Activated T-cell treated with anti-CD3 and anti-CD28 coated beads, Interleukin-2, amount 50 U/mL, for 72 hours (primary cell): ENCODE data around the gene NPTXR. TPM values are rescaled to one million over a fixed set of nuclear protein-coding genes. Genes with fewer than 3 reads are reported as not detected.

Source experiments
- ATAC-seq, 2 donors: fragments of 150-1000 bp; cut with Tn5 transposase; replicated peaks in 1 of 2; 2 replicates each; pipeline ENCODE4 v1.10.0; 2021; ENCODE audit warnings: moderate library complexity in 2 of 2, mild to moderate bottlenecking in 1 of 2
- DNase-seq, 2 donors: peaks; one replicate each; pipeline ENCODE4 v3.0.0; 2021 to 2022; ENCODE audit warnings: mixed read lengths in 1 of 2
- H3K27ac Mint-ChIP-seq: one replicate; pipeline ENCODE4 v1.8.0; 2022; ENCODE audit warnings: mild to moderate bottlenecking, moderate library complexity, mixed read lengths
- H3K27me3 Mint-ChIP-seq: one replicate; pipeline ENCODE4 v1.8.0; 2022; ENCODE audit warnings: low read depth, mixed read lengths
- H3K36me3 Mint-ChIP-seq, 2 donors: one replicate each; pipeline ENCODE4 v1.8.0; 2022; ENCODE audit warnings: mixed read lengths in 2 of 2, mild to moderate bottlenecking in 1 of 2; ENCODE audit not compliant: insufficient read depth in 2 of 2
- H3K4me1 Mint-ChIP-seq: one replicate; pipeline ENCODE4 v1.8.0; 2022; ENCODE audit warnings: low read depth, mixed read lengths
- H3K4me3 Mint-ChIP-seq, 2 donors: one replicate each; pipeline ENCODE4 v1.8.0; 2022; ENCODE audit warnings: mild to moderate bottlenecking in 2 of 2, mixed read lengths in 2 of 2, moderate library complexity in 2 of 2
- H3K9me3 Mint-ChIP-seq, 2 donors: one replicate each; pipeline ENCODE4 v1.8.0; 2022; ENCODE audit warnings: mixed read lengths in 2 of 2
- total RNA-seq, 2 donors: library from RNA; stranded (reverse); gene quantifications; one replicate each; pipeline ENCODE4 v1.2.3, GENCODE V29; 2022

NPTXR gene
- total RNA-seq, 2 donors from 2014 or later: 6.3 to 6.4 TPM

- peak; percentile 84 to 88 for ATAC-seq
- DNase-seq: peak; percentile 80 to 90
- H3K4me1 Mint-ChIP-seq: peaks cover 62% of the 10 kb centered on the region
These were observed 29.9 kb upstream of the NPTXR start for GRCh38 chr22:38873469-38874411.

GRCh38 chr22:38872831-38873248 is 29.0 kb upstream of the NPTXR start:
- Mint-ChIP-seq H3K27me3 (peaks cover 7% of the 10 kb centered on the region), H3K36me3 (peaks cover 6 to 20% of the 10 kb centered on the region in 2 donors), H3K27ac (peak overlapping the region; percentile 71), H3K4me3 (peak overlapping the region; percentile 95 to 98), H3K9me3 (no peaks in the 10 kb centered on the region), H3K4me1 (peaks cover 70% of the 10 kb centered on the region)
- ATAC-seq (no peak), DNase-seq (peak; percentile 25 to 34)

More at GRCh38 chr22:38873469-38874411, 29.9 kb upstream of the NPTXR start:
- Mint-ChIP-seq H3K9me3 (no peaks in the 10 kb centered on the region), H3K4me3 (peak overlapping the region; percentile 95 to 98), H3K27me3 (peaks cover 16% of the 10 kb centered on the region), H3K27ac (peak overlapping the region; percentile 64), H3K36me3 (peaks cover 3 to 15% of the 10 kb centered on the region in 2 donors)

- DNase-seq: peak; percentile 96 to 97
- peak within 1 kb of the TSS; percentile 97 to 98 for H3K4me3 Mint-ChIP-seq
These were observed 28.5 kb upstream of the NPTXR start, which contains the start of gene CBX6 for GRCh38 chr22:38872172-38872830. TSS of gene CBX6 (minus strand) at chr22:38872216. CDS start at chr22:38872190, 26 bp downstream.

GRCh38 chr22:38871360-38872171 is 27.7 kb upstream of the NPTXR start:
- H3K9me3 Mint-ChIP-seq: no peaks in the 10 kb centered on the region
- peak overlapping the region; percentile 97 to 98 for H3K4me3 Mint-ChIP-seq
- H3K27me3 Mint-ChIP-seq: peaks cover 6% of the 10 kb centered on the region
- H3K4me1 Mint-ChIP-seq: peaks cover 76% of the 10 kb centered on the region
- DNase-seq: peak; percentile 47 to 49
- ATAC-seq: no peak
- H3K27ac Mint-ChIP-seq: peak overlapping the region; percentile 93
- peaks cover 6 to 20% of the 10 kb centered on the region in 2 donors for H3K36me3 Mint-ChIP-seq

More at GRCh38 chr22:38872172-38872830, 28.5 kb upstream of the NPTXR start, which contains the start of gene CBX6:
- Mint-ChIP-seq H3K36me3 (peaks cover 6 to 20% of the 10 kb centered on the region in 2 donors), H3K4me1 (peaks cover 75% of the 10 kb centered on the region), H3K9me3 (no peaks in the 10 kb centered on the region), H3K27ac (peak within 1 kb of the TSS; percentile 93), H3K27me3 (peaks cover 6% of the 10 kb centered on the region)
- ATAC-seq: peak; percentile 63 to 66

GRCh38 chr22:38870791-38871359 is 27.0 kb upstream of the NPTXR start:
- Mint-ChIP-seq H3K36me3 (peaks cover 6 to 20% of the 10 kb centered on the region in 2 donors), H3K27me3 (peaks cover under 1% of the 10 kb centered on the region), H3K27ac (peak overlapping the region; percentile 93), H3K9me3 (no peaks in the 10 kb centered on the region), H3K4me1 (peaks cover 71% of the 10 kb centered on the region), H3K4me3 (peak overlapping the region; percentile 97 to 98)
- ATAC-seq: no peak
- peak in 1 of 2 donors; percentile 21 for DNase-seq

GRCh38 chr22:38870312-38870741 is 26.5 kb upstream of the NPTXR start:
- no peaks in the 10 kb centered on the region for H3K9me3 Mint-ChIP-seq
- peak; percentile 19 to 34 for ATAC-seq
- H3K27ac Mint-ChIP-seq: peak overlapping the region; percentile 93
- H3K4me1 Mint-ChIP-seq: peaks cover 66% of the 10 kb centered on the region
- peak; percentile 88 to 92 for DNase-seq
- H3K36me3 Mint-ChIP-seq: peaks cover 6 to 22% of the 10 kb centered on the region in 2 donors
- peak overlapping the region; percentile 97 to 98 for H3K4me3 Mint-ChIP-seq
- H3K27me3 Mint-ChIP-seq: no peaks in the 10 kb centered on the region

GRCh38 chr22:38869663-38870062 is 25.8 kb upstream of the NPTXR start:
- H3K4me1 Mint-ChIP-seq: peaks cover 59% of the 10 kb centered on the region
- ATAC-seq: no peak
- peak overlapping the region; percentile 97 to 98 for H3K4me3 Mint-ChIP-seq
- H3K27me3 Mint-ChIP-seq: no peaks in the 10 kb centered on the region
- H3K27ac Mint-ChIP-seq: peak overlapping the region; percentile 93
- DNase-seq: no peak
- no peaks in the 10 kb centered on the region for H3K9me3 Mint-ChIP-seq
- peaks cover 6 to 22% of the 10 kb centered on the region in 2 donors for H3K36me3 Mint-ChIP-seq

GRCh38 chr22:38868886-38869381 is 25.1 kb upstream of the NPTXR start:
- peaks cover 6 to 25% of the 10 kb centered on the region in 2 donors for H3K36me3 Mint-ChIP-seq
- H3K4me3 Mint-ChIP-seq: peak overlapping the region in 1 of 2 donors; percentile 17
- no peak overlapping the region for H3K27ac Mint-ChIP-seq
- no peaks in the 10 kb centered on the region for H3K9me3 Mint-ChIP-seq
- H3K4me1 Mint-ChIP-seq: peaks cover 56% of the 10 kb centered on the region
- ATAC-seq (peak; percentile 26 to 32), DNase-seq (peak; percentile 86 to 89)
- H3K27me3 Mint-ChIP-seq: no peaks in the 10 kb centered on the region

- peaks cover 51% of the 10 kb centered on the region for H3K4me1 Mint-ChIP-seq
- H3K27me3 Mint-ChIP-seq: no peaks in the 10 kb centered on the region
- DNase-seq (no peak), ATAC-seq (no peak)
- no peak overlapping the region for H3K27ac Mint-ChIP-seq
- no peaks in the 10 kb centered on the region for H3K9me3 Mint-ChIP-seq
- H3K36me3 Mint-ChIP-seq: peaks cover 6 to 26% of the 10 kb centered on the region in 2 donors
- H3K4me3 Mint-ChIP-seq: no peak overlapping the region
These were observed 24.5 kb upstream of the NPTXR start for GRCh38 chr22:38868286-38868721.

GRCh38 chr22:38867471-38868285 is 23.9 kb upstream of the NPTXR start:
- ATAC-seq: no peak
- Mint-ChIP-seq H3K4me3 (no peak overlapping the region), H3K27ac (no peak overlapping the region), H3K36me3 (peaks cover 6 to 26% of the 10 kb centered on the region in 2 donors), H3K9me3 (no peaks in the 10 kb centered on the region), H3K27me3 (no peaks in the 10 kb centered on the region), H3K4me1 (peaks cover 46% of the 10 kb centered on the region)
- no peak for DNase-seq

GRCh38 chr22:38867124-38867455 is 23.3 kb upstream of the NPTXR start:
- no peak overlapping the region for H3K27ac Mint-ChIP-seq
- no peak overlapping the region for H3K4me3 Mint-ChIP-seq
- H3K4me1 Mint-ChIP-seq: peaks cover 42% of the 10 kb centered on the region
- H3K27me3 Mint-ChIP-seq: no peaks in the 10 kb centered on the region
- ATAC-seq (no peak), DNase-seq (no peak)
- H3K9me3 Mint-ChIP-seq: no peaks in the 10 kb centered on the region
- peaks cover 6 to 26% of the 10 kb centered on the region in 2 donors for H3K36me3 Mint-ChIP-seq
